ENCODE measurements around the gene CTIF. TPM values are rescaled to one million over a fixed set of nuclear protein-coding genes. Genes with fewer than 3 reads are reported as not detected.
A peak's percentile ranks its signal among the peaks of the same experiment; 100 is the strongest.

The CTIF gene
- polyA plus RNA-seq, 2 donors: 11.8 to 22.7 TPM

DNA sequence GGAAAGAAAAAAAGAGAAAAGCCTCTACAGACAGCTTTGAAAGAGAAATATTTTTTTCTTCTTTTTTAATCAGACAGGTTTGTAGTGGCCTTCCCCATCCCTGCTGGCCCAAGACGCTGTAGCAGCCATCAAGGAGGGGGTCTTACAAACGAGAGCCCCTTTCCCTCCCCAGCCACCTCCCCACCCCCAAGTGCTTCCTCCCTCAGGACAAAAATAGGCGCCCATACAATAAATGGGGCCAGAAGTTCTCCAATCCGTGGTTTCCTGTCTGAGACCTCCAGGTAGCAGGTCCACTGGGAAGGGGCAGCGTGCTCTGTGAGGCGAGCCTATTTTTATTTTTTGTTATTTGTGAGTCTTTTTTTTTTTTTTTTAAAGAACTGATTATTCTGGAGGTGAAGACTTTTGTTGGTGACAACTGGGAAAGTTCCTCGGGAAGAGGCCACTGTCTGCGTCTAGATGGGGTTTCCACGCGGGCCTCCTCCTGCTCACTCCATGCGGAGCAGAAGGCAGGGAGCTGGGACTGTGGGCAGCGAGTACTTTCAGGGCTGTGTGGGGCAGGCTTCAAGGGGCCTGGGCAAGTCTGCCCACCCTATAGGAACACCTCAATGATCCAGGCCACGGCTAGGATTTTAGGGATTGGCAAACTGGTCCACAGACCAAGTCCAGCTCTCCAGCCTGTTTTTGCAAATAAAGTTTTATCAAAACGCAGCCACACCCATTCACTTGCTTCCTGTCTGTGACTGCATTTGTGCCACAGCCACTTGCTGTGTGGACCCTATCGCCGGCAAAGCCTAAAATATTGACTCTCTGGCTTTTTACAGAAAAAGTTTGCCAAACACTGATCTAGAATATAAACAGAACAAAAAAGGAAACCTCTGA, 139.6 kb downstream of the CTIF start:
- Histone ChIP-seq H3K27ac (ENCODE audit: low read depth in 2 of 2, low read length in 1 of 2) (no peak overlapping the region), H3K27me3 (ENCODE audit: control insufficient read depth in 1 of 2, insufficient read depth in 2 of 2, low read length in 2 of 2) (no peaks in the 10 kb centered on the region), H3K4me3 (ENCODE audit: low read depth in 1 of 2, low read length in 2 of 2) (no peak overlapping the region), H3K9me3 (ENCODE audit: control insufficient read depth in 2 of 2, insufficient read depth in 1 of 2, low read depth in 1 of 2, low read length in 1 of 2) (no peaks in the 10 kb centered on the region), H3K36me3 (ENCODE audit: control insufficient read depth in 2 of 2, insufficient read depth in 2 of 2, low read length in 1 of 2) (no peaks in the 10 kb centered on the region), H3K4me1 (ENCODE audit: control insufficient read depth in 2 of 2, insufficient read depth in 2 of 2, low read length in 1 of 2) (peaks cover 2 to 6% of the 10 kb centered on the region in 2 donors)
- WGBS, 2 donors: 85 to 86% methylated on average over 16 of the region's 16 CpGs

- Histone ChIP-seq H3K4me1 (ENCODE audit: control insufficient read depth in 2 of 2, insufficient read depth in 2 of 2, low read length in 1 of 2) (peaks cover 2 to 6% of the 10 kb centered on the region in 2 donors), H3K27ac (ENCODE audit: low read depth in 2 of 2, low read length in 1 of 2) (no peak overlapping the region), H3K27me3 (ENCODE audit: control insufficient read depth in 1 of 2, insufficient read depth in 2 of 2, low read length in 2 of 2) (no peaks in the 10 kb centered on the region), H3K9me3 (ENCODE audit: control insufficient read depth in 2 of 2, insufficient read depth in 1 of 2, low read depth in 1 of 2, low read length in 1 of 2) (no peaks in the 10 kb centered on the region), H3K36me3 (ENCODE audit: control insufficient read depth in 2 of 2, insufficient read depth in 2 of 2, low read length in 1 of 2) (no peaks in the 10 kb centered on the region), H3K4me3 (ENCODE audit: low read depth in 1 of 2, low read length in 2 of 2) (no peak overlapping the region)
- WGBS, 2 donors: 78% methylated on average over 3 of the region's 3 CpGs
Observed at GRCh38 chr18:48679236-48679635, 140.4 kb downstream of the CTIF start.

GRCh38 chr18:48680339-48681250, 141.8 kb downstream of the CTIF start:
- Histone ChIP-seq H3K27ac (ENCODE audit: low read depth in 2 of 2, low read length in 1 of 2) (peak overlapping the region in 1 of 2 donors; percentile 45), H3K4me3 (ENCODE audit: low read depth in 1 of 2, low read length in 2 of 2) (no peak overlapping the region), H3K36me3 (ENCODE audit: control insufficient read depth in 2 of 2, insufficient read depth in 2 of 2, low read length in 1 of 2) (no peaks in the 10 kb centered on the region), H3K4me1 (ENCODE audit: control insufficient read depth in 2 of 2, insufficient read depth in 2 of 2, low read length in 1 of 2) (peaks cover 0 to 3% of the 10 kb centered on the region in 2 donors), H3K27me3 (ENCODE audit: control insufficient read depth in 1 of 2, insufficient read depth in 2 of 2, low read length in 2 of 2) (no peaks in the 10 kb centered on the region), H3K9me3 (ENCODE audit: control insufficient read depth in 2 of 2, insufficient read depth in 1 of 2, low read depth in 1 of 2, low read length in 1 of 2) (no peaks in the 10 kb centered on the region)
- WGBS, 2 donors: 80 to 85% methylated on average over 23 of the region's 23 CpGs

DNA sequence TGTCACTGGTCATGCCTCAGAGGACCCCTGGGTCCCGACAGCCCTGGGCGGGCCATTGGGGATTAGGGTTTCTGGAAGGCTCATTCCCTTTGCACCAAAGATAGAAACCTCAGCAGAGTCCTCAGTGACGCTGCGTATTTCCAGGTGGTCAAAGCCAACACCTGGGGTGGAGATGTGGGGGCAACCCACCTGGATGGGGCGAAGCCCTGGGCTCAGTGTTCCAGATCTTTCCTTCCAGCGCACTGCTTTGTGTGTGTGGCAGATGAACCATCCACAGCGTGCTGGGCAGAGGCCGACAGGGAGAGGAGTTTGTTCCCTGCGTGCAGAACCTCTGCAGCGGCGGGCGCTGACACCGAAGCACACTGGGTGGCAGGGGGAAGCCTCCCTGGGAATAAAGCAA, 143.9 kb downstream of the CTIF start:
- H3K36me3 ChIP-seq (ENCODE audit: control insufficient read depth in 2 of 2, insufficient read depth in 2 of 2, low read length in 1 of 2): no peaks in the 10 kb centered on the region
- peaks cover 0 to 3% of the 10 kb centered on the region in 2 donors for H3K4me1 ChIP-seq (ENCODE audit: control insufficient read depth in 2 of 2, insufficient read depth in 2 of 2, low read length in 1 of 2)
- no peak overlapping the region for H3K27ac ChIP-seq (ENCODE audit: low read depth in 2 of 2, low read length in 1 of 2)
- 96 to 98% methylated on average over 13 of the region's 13 CpGs for WGBS, 2 donors
- H3K9me3 ChIP-seq (ENCODE audit: control insufficient read depth in 2 of 2, insufficient read depth in 1 of 2, low read depth in 1 of 2, low read length in 1 of 2): no peaks in the 10 kb centered on the region
- H3K4me3 ChIP-seq (ENCODE audit: low read depth in 1 of 2, low read length in 2 of 2): no peak overlapping the region
- H3K27me3 ChIP-seq (ENCODE audit: control insufficient read depth in 1 of 2, insufficient read depth in 2 of 2, low read length in 2 of 2): no peaks in the 10 kb centered on the region

- 85 to 87% methylated on average over 6 of the region's 6 CpGs for WGBS, 2 donors
- Histone ChIP-seq H3K36me3 (ENCODE audit: control insufficient read depth in 2 of 2, insufficient read depth in 2 of 2, low read length in 1 of 2) (peaks cover 0 to 3% of the 10 kb centered on the region in 2 donors), H3K4me3 (ENCODE audit: low read depth in 1 of 2, low read length in 2 of 2) (no peak overlapping the region), H3K27ac (ENCODE audit: low read depth in 2 of 2, low read length in 1 of 2) (no peak overlapping the region), H3K4me1 (ENCODE audit: control insufficient read depth in 2 of 2, insufficient read depth in 2 of 2, low read length in 1 of 2) (peaks cover 0 to 3% of the 10 kb centered on the region in 2 donors), H3K27me3 (ENCODE audit: control insufficient read depth in 1 of 2, insufficient read depth in 2 of 2, low read length in 2 of 2) (no peaks in the 10 kb centered on the region), H3K9me3 (ENCODE audit: control insufficient read depth in 2 of 2, insufficient read depth in 1 of 2, low read depth in 1 of 2, low read length in 1 of 2) (no peaks in the 10 kb centered on the region)
Observed at GRCh38 chr18:48683197-48683596, 144.4 kb downstream of the CTIF start.

- H3K27me3 ChIP-seq (ENCODE audit: control insufficient read depth in 1 of 2, insufficient read depth in 2 of 2, low read length in 2 of 2): no peaks in the 10 kb centered on the region
- no peak overlapping the region for H3K4me3 ChIP-seq (ENCODE audit: low read depth in 1 of 2, low read length in 2 of 2)
- H3K9me3 ChIP-seq (ENCODE audit: control insufficient read depth in 2 of 2, insufficient read depth in 1 of 2, low read depth in 1 of 2, low read length in 1 of 2): no peaks in the 10 kb centered on the region
- H3K27ac ChIP-seq (ENCODE audit: low read depth in 2 of 2, low read length in 1 of 2): no peak overlapping the region
- WGBS, 2 donors: 93 to 94% methylated on average over 4 of the region's 4 CpGs
- peaks cover 0 to 3% of the 10 kb centered on the region in 2 donors for H3K4me1 ChIP-seq (ENCODE audit: control insufficient read depth in 2 of 2, insufficient read depth in 2 of 2, low read length in 1 of 2)
- H3K36me3 ChIP-seq (ENCODE audit: control insufficient read depth in 2 of 2, insufficient read depth in 2 of 2, low read length in 1 of 2): peaks cover 0 to 3% of the 10 kb centered on the region in 2 donors
Observed at GRCh38 chr18:48683661-48684060, 144.8 kb downstream of the CTIF start.

DNA sequence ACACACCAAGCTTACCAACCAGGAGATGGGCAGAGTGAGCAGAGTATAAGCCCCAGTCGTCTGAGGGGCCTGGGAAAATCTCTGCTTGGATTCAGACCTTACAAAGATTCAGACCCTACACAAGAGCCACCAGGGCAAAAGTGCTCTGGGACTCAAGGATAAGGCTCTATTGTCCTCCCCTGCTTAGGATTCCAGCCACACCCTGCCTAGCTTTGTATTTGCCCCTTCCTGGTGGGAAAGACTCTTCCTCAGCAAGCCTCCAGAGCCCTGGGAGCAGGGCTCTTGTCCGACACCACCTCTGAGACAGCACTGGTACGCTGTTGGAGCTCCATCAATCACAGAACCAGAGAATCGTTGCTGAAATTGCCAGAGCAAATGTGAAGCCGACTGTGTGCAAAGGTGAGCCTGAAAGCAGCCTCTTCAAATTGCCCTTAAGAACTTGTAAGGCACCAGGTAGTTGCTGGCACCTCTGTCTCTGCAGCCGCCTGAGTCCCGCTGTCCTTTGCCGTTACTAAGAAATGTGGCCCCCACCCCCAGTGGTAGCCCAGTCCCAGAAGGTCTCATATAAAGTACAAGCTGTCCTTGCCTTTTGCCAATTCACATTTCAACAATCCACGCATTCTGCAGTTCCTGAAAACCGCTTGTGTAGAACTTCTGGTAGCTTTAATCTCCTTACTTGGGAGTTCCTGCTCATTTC, 148.7 kb downstream of the CTIF start:
- peak overlapping the region in 1 of 2 donors; percentile 33 for H3K27ac ChIP-seq (ENCODE audit: low read depth in 2 of 2, low read length in 1 of 2)
- WGBS, 2 donors: 81 to 82% methylated on average over 10 of the region's 10 CpGs

DNA sequence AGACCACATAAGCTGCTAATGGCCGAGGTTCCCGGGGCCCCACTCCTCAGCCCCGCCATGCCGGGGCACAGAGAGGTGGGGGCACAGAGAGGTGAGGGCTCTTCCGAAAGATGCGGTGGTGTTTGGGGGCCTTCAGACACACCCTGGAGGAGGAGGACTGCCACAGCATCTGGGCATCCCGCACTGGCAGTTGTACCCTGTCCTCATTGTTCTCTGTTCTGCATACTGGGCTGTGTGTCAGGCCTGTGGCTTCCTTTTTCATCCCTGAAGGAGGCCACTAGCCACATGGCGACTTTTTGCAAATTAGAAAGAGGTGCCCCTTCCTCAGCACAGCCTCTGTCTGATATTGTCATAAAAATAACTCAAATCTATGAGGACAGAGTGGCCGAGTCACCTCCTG, 150.1 kb downstream of the CTIF start:
- WGBS, 2 donors: 92 to 94% methylated on average over 9 of the region's 9 CpGs

More for the DNA sequence above, 148.7 kb downstream of the CTIF start:
- Histone ChIP-seq H3K36me3 (ENCODE audit: control insufficient read depth in 2 of 2, insufficient read depth in 2 of 2, low read length in 1 of 2) (peaks cover 0 to 6% of the 10 kb centered on the region in 2 donors), H3K27me3 (ENCODE audit: control insufficient read depth in 1 of 2, insufficient read depth in 2 of 2, low read length in 2 of 2) (no peaks in the 10 kb centered on the region), H3K4me1 (ENCODE audit: control insufficient read depth in 2 of 2, insufficient read depth in 2 of 2, low read length in 1 of 2) (no peaks in the 10 kb centered on the region), H3K9me3 (ENCODE audit: control insufficient read depth in 2 of 2, insufficient read depth in 1 of 2, low read depth in 1 of 2, low read length in 1 of 2) (no peaks in the 10 kb centered on the region), H3K4me3 (ENCODE audit: low read depth in 1 of 2, low read length in 2 of 2) (no peak overlapping the region)

DNA sequence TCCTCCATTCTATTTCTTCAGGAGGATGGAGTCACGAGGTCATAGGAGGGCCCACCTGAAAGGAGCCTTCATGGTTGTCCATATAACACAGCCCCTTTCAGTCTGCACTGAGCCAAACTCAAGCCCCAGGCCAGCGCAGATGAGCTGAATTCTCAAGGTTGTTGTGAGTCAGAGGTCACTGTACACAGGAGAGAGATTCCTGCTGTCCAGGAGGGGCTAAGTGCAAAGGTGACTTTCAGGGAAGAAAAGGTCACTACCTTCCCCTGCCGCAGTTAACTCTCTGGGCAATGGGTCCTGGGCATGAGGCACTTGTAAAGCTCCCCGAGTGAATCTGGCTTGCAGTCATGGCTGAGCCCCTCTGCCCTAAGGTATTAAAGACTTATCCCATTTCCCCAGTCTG, 150.7 kb downstream of the CTIF start:
- H3K27me3 ChIP-seq (ENCODE audit: control insufficient read depth in 1 of 2, insufficient read depth in 2 of 2, low read length in 2 of 2): no peaks in the 10 kb centered on the region
- 87 to 91% methylated on average over 4 of the region's 4 CpGs for WGBS, 2 donors
- H3K27ac ChIP-seq (ENCODE audit: low read depth in 2 of 2, low read length in 1 of 2): no peak overlapping the region
- no peaks in the 10 kb centered on the region for H3K4me1 ChIP-seq (ENCODE audit: control insufficient read depth in 2 of 2, insufficient read depth in 2 of 2, low read length in 1 of 2)
- H3K9me3 ChIP-seq (ENCODE audit: control insufficient read depth in 2 of 2, insufficient read depth in 1 of 2, low read depth in 1 of 2, low read length in 1 of 2): no peaks in the 10 kb centered on the region
- peaks cover 0 to 6% of the 10 kb centered on the region in 2 donors for H3K36me3 ChIP-seq (ENCODE audit: control insufficient read depth in 2 of 2, insufficient read depth in 2 of 2, low read length in 1 of 2)
- no peak overlapping the region for H3K4me3 ChIP-seq (ENCODE audit: low read depth in 1 of 2, low read length in 2 of 2)

More for the DNA sequence above, 150.1 kb downstream of the CTIF start:
- Histone ChIP-seq H3K27ac (ENCODE audit: low read depth in 2 of 2, low read length in 1 of 2) (no peak overlapping the region), H3K27me3 (ENCODE audit: control insufficient read depth in 1 of 2, insufficient read depth in 2 of 2, low read length in 2 of 2) (no peaks in the 10 kb centered on the region), H3K9me3 (ENCODE audit: control insufficient read depth in 2 of 2, insufficient read depth in 1 of 2, low read depth in 1 of 2, low read length in 1 of 2) (no peaks in the 10 kb centered on the region), H3K4me3 (ENCODE audit: low read depth in 1 of 2, low read length in 2 of 2) (no peak overlapping the region), H3K4me1 (ENCODE audit: control insufficient read depth in 2 of 2, insufficient read depth in 2 of 2, low read length in 1 of 2) (no peaks in the 10 kb centered on the region), H3K36me3 (ENCODE audit: control insufficient read depth in 2 of 2, insufficient read depth in 2 of 2, low read length in 1 of 2) (peaks cover 0 to 6% of the 10 kb centered on the region in 2 donors)
